B cell (primary cell): ENCODE data around the gene AMDHD2. TPM values are rescaled to one million over a fixed set of nuclear protein-coding genes. Genes with fewer than 3 reads are reported as not detected.
"Not testable (repeated sequence)": the region's sequence is repeated elsewhere in the genome, so short reads cannot be mapped to it uniquely, and the experiment has no call there.

Experiments
- ATAC-seq: fragments of 200-7000 bp; cut with Tn5 transposase; one replicate; pipeline ENCODE4 v1.10.0; 2021; ENCODE audit warnings: low read depth, mild to moderate bottlenecking, moderate number of reproducible peaks, moderate library complexity
- CTCF ChIA-PET: fragments of 350-600 bp; sonication (Branson Sonifier 250); formaldehyde crosslinking; loops from one replicate; lab custom pipeline; 2021; ENCODE audit warnings: antibody characterized with exemption, inconsistent platforms; lab: Charles Lee
- POLR2A ChIA-PET: fragments of 350-600 bp; sonication (Branson Sonifier 250); formaldehyde crosslinking; loops from one replicate; lab custom pipeline; 2021; ENCODE audit warnings: antibody characterized with exemption; lab: Charles Lee
- DNase-seq: peaks from one replicate; pipeline ENCODE4 v3.0.0; 2013
- H2AFZ ChIP-seq: 2 replicates; pipeline ENCODE4 v1.6.1; 2012; ENCODE audit warnings: mild to moderate bottlenecking, low read depth, low read length; ENCODE audit not compliant: insufficient read depth, poor library complexity, severe bottlenecking
- H3K27ac ChIP-seq, 2 donors: 1 replicate in 1 of 2; 2 replicates in 1 of 2; pipeline ENCODE4 v1.5.1; 2012 to 2013; ENCODE audit warnings: low read length in 2 of 2, mild to moderate bottlenecking in 2 of 2, moderate library complexity in 1 of 2
- H3K27me3 ChIP-seq, 4 experiments: fragments of 200-600 bp in 1 of 4; sonication (generic) in 1 of 4; replicated peaks in 1 of 4; 1 replicate in 2 of 4; 2 replicates in 2 of 4; pipeline versions ENCODE4 v1.6.1 to v1.7.0; 2013 to 2016; ENCODE audit warnings: low read length in 3 of 4, mild to moderate bottlenecking in 2 of 4, mixed read lengths in 1 of 4, moderate library complexity in 1 of 4; ENCODE audit not compliant: insufficient read depth in 4 of 4, control insufficient read depth in 3 of 4; ENCODE audit errors: control extremely low read depth in 1 of 4
- H3K36me3 ChIP-seq, 2 experiments: replicated peaks in 1 of 2; 1 replicate in 1 of 2; 2 replicates in 1 of 2; pipeline versions ENCODE4 v1.6.1 to v1.7.1; 2013; ENCODE audit warnings: low read length in 1 of 2; ENCODE audit not compliant: insufficient read depth in 2 of 2, control insufficient read depth in 1 of 2; ENCODE audit errors: control extremely low read depth in 1 of 2, extremely low read depth in 1 of 2
- H3K4me1 ChIP-seq, 2 donors: fragments of 200-600 bp in 1 of 2; sonication (generic) in 1 of 2; 1 replicate in 1 of 2; 2 replicates in 1 of 2; pipeline versions ENCODE4 v1.5.1 to v1.6.1; 2013 to 2017; ENCODE audit warnings: low read length in 2 of 2; ENCODE audit not compliant: control insufficient read depth in 2 of 2, insufficient read depth in 2 of 2
- H3K4me2 ChIP-seq: replicated peaks from 2 replicates; pipeline ENCODE3; 2012; ENCODE audit warnings: mild to moderate bottlenecking, low read depth, low read length; ENCODE audit not compliant: poor library complexity, severe bottlenecking
- H3K4me3 ChIP-seq, 5 experiments: fragments of 200-600 bp in 1 of 5; sonication (generic) in 1 of 5; 1 replicate in 3 of 5; 2 replicates in 2 of 5; pipeline versions ENCODE4 v1.5.1 to v1.7.0; 2011 to 2016; ENCODE audit warnings: low read length in 4 of 5, mild to moderate bottlenecking in 4 of 5, low read depth in 2 of 5, control low read depth in 1 of 5, moderate library complexity in 1 of 5; ENCODE audit not compliant: insufficient read depth in 1 of 5; ENCODE audit errors: control extremely low read depth in 1 of 5, extremely low read depth in 1 of 5
- H3K79me2 ChIP-seq: fragments of 200-600 bp; sonication (generic); one replicate; pipeline ENCODE4 v1.6.0; 2016; ENCODE audit warnings: low read length; ENCODE audit not compliant: control insufficient read depth, insufficient read depth
- H3K9ac ChIP-seq: fragments of 200-600 bp; sonication (generic); 2 replicates; pipeline ENCODE4 v1.6.1; 2017; ENCODE audit warnings: mild to moderate bottlenecking, low read length, moderate library complexity
- H3K9me3 ChIP-seq, 3 donors: one replicate each; pipeline versions ENCODE4 v1.6.1 to v1.7.1; 2013; ENCODE audit warnings: low read length in 2 of 3; ENCODE audit not compliant: control insufficient read depth in 2 of 3, insufficient read depth in 1 of 3; ENCODE audit errors: control extremely low read depth in 1 of 3
- H4K20me1 ChIP-seq: 2 replicates; pipeline ENCODE4 v1.6.0; 2012; ENCODE audit warnings: mild to moderate bottlenecking, low read length; ENCODE audit not compliant: insufficient read depth, control insufficient read depth, poor library complexity, severe bottlenecking
- H3K27ac Mint-ChIP-seq: one replicate; pipeline ENCODE4 v1.8.0; 2021; ENCODE audit warnings: mixed read lengths
- H3K27me3 Mint-ChIP-seq: one replicate; pipeline ENCODE4 v1.8.0; 2021; ENCODE audit warnings: mixed read lengths
- H3K4me1 Mint-ChIP-seq: one replicate; pipeline ENCODE4 v1.8.0; 2021; ENCODE audit warnings: mixed read lengths
- H3K4me3 Mint-ChIP-seq: one replicate; pipeline ENCODE4 v1.8.0; 2021; ENCODE audit warnings: mixed read lengths
- H3K9me3 Mint-ChIP-seq: one replicate; pipeline ENCODE4 v1.8.0; 2022; ENCODE audit warnings: mixed read lengths; ENCODE audit not compliant: insufficient read depth
- CTCF ChIP-seq: fragments of 200-600 bp; IDR thresholded peaks from one replicate; pipeline ENCODE4 v1.8.0; 2022; ENCODE audit warnings: antibody characterized with exemption, mild to moderate bottlenecking
- WGBS: methylation state at CpG from one replicate; pipeline ENCODE4 v1.1.5; 2013; ENCODE audit warnings: missing lambda C conversion rate; ENCODE audit not compliant: insufficient coverage; 5-methylcytosine and 5-hydroxymethylcytosine counted together
- intact Hi-C: fragments of 100-400 bp; cut with micrococcal nuclease; formaldehyde crosslinking; loops from one replicate; pipeline ENCODE4 v1.10.0; 2022
- polyA plus RNA-seq: library from polyadenylated mRNA; depleted of rRNA; stranded (reverse); fragments of >200 nt; gene quantifications from 2 replicates; pipeline ENCODE4 v1.2.3, GENCODE V29; 2012
- total RNA-seq, 2 donors: library from RNA; stranded (reverse); fragments of 120-200 nt in 1 of 2; gene quantifications; 1 replicate in 1 of 2; 2 replicates in 1 of 2; pipeline versions ENCODE4 v1.2.3 to v1.2.4, GENCODE V29; 2013 to 2022

The AMDHD2 gene
- total and polyA plus RNA-seq, 2 donors (not counting 1 experiment from before 2014, with no cell fraction given), result 133 to 209 TPM

DNA sequence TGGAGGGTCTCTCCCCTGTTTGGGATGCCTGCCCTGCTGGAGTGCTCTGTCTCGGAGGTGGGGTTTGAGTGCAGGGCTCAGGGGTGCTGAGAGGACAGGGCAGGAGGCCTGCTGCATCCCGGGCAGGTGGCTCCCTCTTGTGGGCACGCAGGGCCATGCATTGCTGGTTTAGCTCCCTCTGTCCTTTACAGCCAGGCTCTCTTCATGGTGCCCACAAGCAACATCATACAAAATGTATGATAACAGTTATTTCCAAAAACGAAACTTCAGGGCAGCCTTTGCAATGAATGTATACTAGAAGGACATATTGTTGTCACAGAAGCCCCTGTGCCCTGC is 40.6 kb downstream of the AMDHD2 start:
- H3K4me3 Mint-ChIP-seq, result not testable (repeated sequence)

DNA sequence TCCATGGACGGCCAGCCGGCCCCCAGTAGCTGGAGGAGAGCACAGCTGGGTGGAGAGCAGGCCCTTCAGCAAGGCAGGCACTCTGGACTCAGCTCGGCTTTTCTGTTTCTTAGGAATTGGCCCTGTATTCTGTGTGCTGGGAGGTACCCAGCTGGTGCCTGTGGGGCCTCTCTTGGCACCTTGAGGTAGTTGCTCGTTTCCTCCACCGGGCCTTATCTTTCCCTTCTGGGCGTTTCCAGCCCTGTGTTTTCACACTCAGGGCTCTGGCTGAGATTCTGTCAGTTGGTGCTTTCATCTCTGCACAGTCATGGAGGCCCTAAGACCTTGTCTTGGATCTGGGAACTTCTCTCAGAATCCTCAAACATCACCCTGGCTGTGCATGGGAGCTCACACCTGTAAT is 47.3 kb downstream of the AMDHD2 start:
- H2AFZ ChIP-seq, H3K4me1 ChIP-seq, H3K4me2 ChIP-seq, H3K79me2 ChIP-seq, intact Hi-C loops, H3K27ac Mint-ChIP-seq, H4K20me1 ChIP-seq, H3K27me3 Mint-ChIP-seq, CTCF ChIA-PET, H3K9me3 Mint-ChIP-seq, DNase-seq, H3K9ac ChIP-seq, H3K27me3 ChIP-seq, POLR2A ChIA-PET, H3K36me3 ChIP-seq, H3K9me3 ChIP-seq, ATAC-seq, H3K4me3 Mint-ChIP-seq, H3K4me1 Mint-ChIP-seq, H3K27ac ChIP-seq, H3K4me3 ChIP-seq: not testable (repeated sequence)
- no CpG with 5 or more reads among the region's 6 CpGs for WGBS

More for the DNA sequence above, 40.6 kb downstream of the AMDHD2 start:
- intact Hi-C loops, H3K4me1 ChIP-seq, H3K27me3 ChIP-seq, CTCF ChIA-PET, H3K4me1 Mint-ChIP-seq, H3K9me3 ChIP-seq, H3K9ac ChIP-seq, H3K79me2 ChIP-seq, H3K4me2 ChIP-seq, H3K27ac Mint-ChIP-seq, POLR2A ChIA-PET, H3K27me3 Mint-ChIP-seq, H3K4me3 ChIP-seq, H4K20me1 ChIP-seq, H2AFZ ChIP-seq, H3K27ac ChIP-seq, H3K9me3 Mint-ChIP-seq, H3K36me3 ChIP-seq, DNase-seq: not testable (repeated sequence)
- peak; percentile 52 for TF ChIP-seq CTCF
- WGBS, result no CpG with 5 or more reads among the region's 4 CpGs
- ATAC-seq, result peak; percentile 84

GRCh38 chr16:2568573-2568972 is 48.4 kb downstream of the AMDHD2 start:
- H3K4me3 Mint-ChIP-seq, H3K27me3 Mint-ChIP-seq, H3K4me3 ChIP-seq, H2AFZ ChIP-seq, H4K20me1 ChIP-seq, H3K4me1 ChIP-seq, ATAC-seq, H3K27me3 ChIP-seq, CTCF ChIA-PET, H3K4me1 Mint-ChIP-seq, intact Hi-C loops, H3K9me3 ChIP-seq, H3K27ac Mint-ChIP-seq, POLR2A ChIA-PET, DNase-seq, H3K9ac ChIP-seq, H3K4me2 ChIP-seq, H3K79me2 ChIP-seq, H3K27ac ChIP-seq, H3K9me3 Mint-ChIP-seq, H3K36me3 ChIP-seq: not testable (repeated sequence)
- WGBS, result no CpG with 5 or more reads among the region's 11 CpGs

DNA sequence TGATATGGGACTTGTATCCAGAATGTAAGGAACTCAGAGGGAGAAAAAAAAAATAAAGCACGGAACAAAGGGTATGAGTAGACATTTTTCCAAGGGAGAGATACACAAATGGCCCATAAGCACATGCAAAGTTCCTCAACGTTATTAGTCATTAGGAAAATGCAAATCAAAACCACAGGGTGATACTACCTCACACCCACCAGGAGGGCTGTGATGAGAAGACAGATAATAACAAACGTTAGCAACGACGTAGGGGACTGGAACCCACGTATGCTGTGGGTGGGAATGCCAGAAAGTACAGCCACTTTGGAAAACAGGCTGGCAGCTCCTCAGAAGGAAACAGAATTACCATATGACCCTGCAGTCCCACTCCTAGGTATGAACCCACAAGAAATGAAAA is 52.5 kb downstream of the AMDHD2 start:
- POLR2A ChIA-PET, result not testable (repeated sequence)

More for the DNA sequence above, 52.5 kb downstream of the AMDHD2 start:
- H3K4me3 Mint-ChIP-seq, DNase-seq, H3K4me3 ChIP-seq, H3K4me1 ChIP-seq, H4K20me1 ChIP-seq, H3K79me2 ChIP-seq, H3K9ac ChIP-seq, CTCF ChIA-PET, H3K4me1 Mint-ChIP-seq, H3K9me3 ChIP-seq, H3K4me2 ChIP-seq, intact Hi-C loops, H3K9me3 Mint-ChIP-seq, H2AFZ ChIP-seq, H3K27ac ChIP-seq, H3K27ac Mint-ChIP-seq, H3K27me3 ChIP-seq, H3K27me3 Mint-ChIP-seq, H3K36me3 ChIP-seq: not testable (repeated sequence)
- peak; percentile 60 for ATAC-seq
- WGBS, result no CpG with 5 or more reads among the region's 6 CpGs
